K562 (cell line): Measurements from ENCODE around the gene TSEN54. TPM values are rescaled to one million over a fixed set of nuclear protein-coding genes. Genes with fewer than 3 reads are reported as not detected.

Experiments
- CEBPG ChIP-seq, 3 experiments: fragments of 200-800 bp in 1 of 3; sonication (Bioruptor generic) in 1 of 3; sonication (generic) in 1 of 3; formaldehyde crosslinking in 1 of 3; IDR thresholded peaks in 2 of 3; conservative IDR thresholded peaks in 1 of 3; 2 replicates each; pipeline versions ENCODE4 v1.6.1 to v1.8.0; 2016 to 2022; ENCODE audit warnings: missing compliant biosample characterization in 2 of 3, missing genetic modification characterization in 2 of 3, mild to moderate bottlenecking in 1 of 3, missing genetic modification reagents in 1 of 3
- EGR1 ChIP-seq: fragments of 450-650 bp; conservative IDR thresholded peaks from 2 replicates; pipeline ENCODE4 v1.6.1; 2017; ENCODE audit warnings: mild to moderate bottlenecking
- JUND ChIP-seq, 2 experiments: IDR thresholded peaks; 2 replicates in 1 of 2; 3 replicates in 1 of 2; pipeline ENCODE4 v1.6.1; 2011; ENCODE audit warnings: borderline replicate concordance in 2 of 2, low read depth in 2 of 2, low read length in 2 of 2, improper control_type of control experiment in 1 of 2, missing biosample characterization in 1 of 2, missing genetic modification characterization in 1 of 2, missing genetic modification reagents in 1 of 2
- MCM2 ChIP-seq: fragments of 450-650 bp; IDR thresholded peaks from 2 replicates; pipeline ENCODE4 v1.6.1; 2017; ENCODE audit warnings: low read depth, mild to moderate bottlenecking
- MNT ChIP-seq, 2 experiments: fragments of 450-650 bp; conservative IDR thresholded peaks; 2 replicates each; pipeline ENCODE4 v1.6.1; 2017; ENCODE audit warnings: mild to moderate bottlenecking in 2 of 2, moderate library complexity in 2 of 2
- NFYB ChIP-seq: IDR thresholded peaks from 2 replicates; pipeline ENCODE4 v1.6.1; 2011; ENCODE audit warnings: mild to moderate bottlenecking, moderate library complexity; ENCODE audit not compliant: insufficient read length; ENCODE audit errors: extremely low read depth
- PRPF4 ChIP-seq: fragments of 200-400 bp; formaldehyde crosslinking; IDR thresholded peaks from one replicate; pipeline ENCODE4 v1.6.1; 2017; ENCODE audit warnings: low read length, low read depth, mild to moderate bottlenecking; ENCODE audit not compliant: insufficient read depth, poor library complexity, severe bottlenecking
- SFPQ ChIP-seq: fragments of 200-400 bp; formaldehyde crosslinking; IDR thresholded peaks from 2 replicates; pipeline ENCODE4 v1.6.1; 2017; ENCODE audit warnings: mild to moderate bottlenecking, low read depth, low read length, moderate library complexity
- SMARCB1 ChIP-seq: IDR thresholded peaks from 2 replicates; pipeline ENCODE4 v1.6.1; 2011; ENCODE audit warnings: improper control_type of control experiment, low read depth; ENCODE audit not compliant: insufficient read length
- SRSF9 ChIP-seq: fragments of 200-400 bp; formaldehyde crosslinking; IDR thresholded peaks from 2 replicates; pipeline ENCODE4 v1.6.1; 2017; ENCODE audit warnings: low read depth, low read length, borderline replicate concordance
- TAF1 ChIP-seq: IDR thresholded peaks from 2 replicates; pipeline ENCODE4 v1.6.1; 2011; ENCODE audit warnings: mild to moderate bottlenecking, low read length, moderate library complexity; ENCODE audit not compliant: insufficient read depth, control insufficient read depth, severe bottlenecking; ENCODE audit errors: extremely low read depth
- TSHZ1 ChIP-seq: fragments of 250-450 bp; sonication (Bioruptor Pico); IDR thresholded peaks from 2 replicates; pipeline ENCODE4 v1.4.0; 2020; ENCODE audit warnings: mild to moderate bottlenecking, moderate library complexity
- ZBTB26 ChIP-seq: fragments of 450-650 bp; formaldehyde crosslinking; IDR thresholded peaks from 2 replicates; pipeline ENCODE4 v1.4.0; 2022; ENCODE audit warnings: missing genetic modification characterization
- ZNF124 ChIP-seq: sonication (generic); formaldehyde crosslinking; IDR thresholded peaks from 2 replicates; pipeline ENCODE4 v1.8.1; 2022; ENCODE audit warnings: missing genetic modification reagents
- ZNF316 ChIP-seq: fragments of 450-650 bp; IDR thresholded peaks from 2 replicates; pipeline ENCODE4 v1.6.1; 2016
- ZNF436 ChIP-seq: fragments of 250-450, 450-650 bp; sonication (Bioruptor Pico); formaldehyde crosslinking; IDR thresholded peaks from 2 replicates; pipeline ENCODE4 v1.7.0; 2020; ENCODE audit warnings: mild to moderate bottlenecking
- ZNF57 ChIP-seq: fragments of 450-650 bp; formaldehyde crosslinking; IDR thresholded peaks from 2 replicates; pipeline ENCODE4 v1.4.0; 2020; ENCODE audit warnings: mild to moderate bottlenecking, moderate library complexity
- polyA plus RNA-seq, 8 experiments: library from polyadenylated mRNA; depleted of rRNA in 4 of 8; stranded (reverse) in 5 of 8; unstranded in 3 of 8; fragments of >200 nt; fragmentation: Nextera tagmentation in 2 of 8; fragmentation: Illumina TruSeq in 1 of 8; extraction: Ambion mirVana in 2 of 8; extraction: Trizol in 1 of 8; gene quantifications; 2 replicates each; pipeline versions ENCODE4 v1.2.1 to v1.2.3, GENCODE V29; 2011 to 2014; ENCODE audit warnings: inconsistent platforms in 1 of 8, missing spikeins in 1 of 8
- total RNA-seq, 7 experiments: library from RNA; depleted of rRNA in 6 of 7; stranded (reverse); fragments of >200 nt in 6 of 7; fragmentation: Illumina TruSeq in 2 of 7; extraction: Trizol in 2 of 7; gene quantifications; 2 replicates each; pipeline versions ENCODE4 v1.2.1 to v1.2.3, GENCODE V29; 2011 to 2021; ENCODE audit warnings: low replicate concordance in 1 of 7

The TSEN54 gene
- total and polyA plus RNA-seq, 9 of the 15 experiments (the other 6 are each of a cell fraction or from before 2014, with no cell fraction given), result 5.9 to 64.3 (median 48.9) TPM

- TF ChIP-seq SMARCB1, result no peak
- no peak for TF ChIP-seq NFYB
- TF ChIP-seq ZBTB26, result no peak
- no peak for TF ChIP-seq ZNF124 (CRISPR knock-in tag)
- no peak for TF ChIP-seq TSHZ1
- no peak for TF ChIP-seq TAF1
- TF ChIP-seq SFPQ, result no peak
- TF ChIP-seq SRSF9, result no peak
- TF ChIP-seq JUND (IDR thresholded peaks at IDR 0.05; ENCODE audit: borderline replicate concordance, low read depth, low read length), result no peak
- no peak for TF ChIP-seq JUND (tag; IDR thresholded peaks at IDR 0.05; ENCODE audit: borderline replicate concordance, low read depth, low read length)
- no peak for TF ChIP-seq MNT (conservative IDR thresholded peaks at IDR 0.05)
- TF ChIP-seq ZNF57 (CRISPR knock-in tag), result no peak
- no peak for TF ChIP-seq PRPF4
- TF ChIP-seq MCM2, result no peak
- TF ChIP-seq CEBPG (CRISPR knock-in tag; IDR thresholded peaks at IDR 0.05), result no peak
- TF ChIP-seq CEBPG (tag; conservative IDR thresholded peaks at IDR 0.05 in 1 of 2, IDR thresholded peaks at IDR 0.05 in 1 of 2), result no peak
- peak; percentile 25; the same call in 1 of the 2 replicates for TF ChIP-seq EGR1
- TF ChIP-seq ZNF316, result peak; percentile 55
- TF ChIP-seq ZNF436, result no peak
These were observed 11.8 kb upstream of the TSEN54 start (continued) for GRCh38 chr17:75504347-75505151.
